HepG2 (cell line): ENCODE measurements around the gene CTNNBL1. TPM values are rescaled to one million over a fixed set of nuclear protein-coding genes. Genes with fewer than 3 reads are reported as not detected.

Source experiments
- ATAC-seq: fragments of 200-7000 bp; cut with Tn5 transposase; 3 replicates; pipeline ENCODE4 v1.9.1; 2020; ENCODE audit warnings: mild to moderate bottlenecking, moderate library complexity
- BruUV-seq: library from RNA; stranded (reverse); fragments of 400-500 nt; replicated peaks from 2 replicates; lab custom pipeline; 2021; lab: Mats Ljungman, UMichigan
- CTCF ChIA-PET: fragments of 300-600 bp; formaldehyde crosslinking; extraction: SDS; loops from one replicate; lab custom pipeline; 2021; ENCODE audit warnings: low total read pairs, inconsistent platforms, low intra/inter-chr PET ratio; lab: Yijun Ruan, JAX
- POLR2A ChIA-PET: fragments of 350-600 bp; sonication (Branson Sonifier 250); formaldehyde crosslinking; loops from one replicate; lab custom pipeline; 2020; ENCODE audit warnings: antibody characterized with exemption, inconsistent platforms; lab: Yijun Ruan, JAX
- DNase-seq: peaks from one replicate; pipeline ENCODE4 v3.0.0-alpha.2; 2015; ENCODE audit warnings: low spot score
- FAIRE-seq: peaks from 3 replicates; lab custom pipeline; 2011; peaks lifted over from hg19 to GRCh38; lab: Jason Lieb, UNC
- H2AFZ ChIP-seq: one replicate; pipeline ENCODE4 v1.6.1; 2011; ENCODE audit warnings: low read length, inconsistent platforms
- H3K27ac ChIP-seq: fragments of 300-600 bp; 3 replicates; pipeline ENCODE4 v1.8.0; 2011; ENCODE audit warnings: mixed run types, mild to moderate bottlenecking, mixed read lengths, low read length, inconsistent platforms; ENCODE audit not compliant: insufficient read depth; ENCODE audit errors: extremely low read length
- H3K27me3 ChIP-seq, 2 experiments: fragments of 200-600 bp in 1 of 2; 2 replicates in 1 of 2; 3 replicates in 1 of 2; pipeline versions ENCODE4 v1.6.0 to v1.8.0; 2011; ENCODE audit warnings: low read length in 2 of 2, mild to moderate bottlenecking in 2 of 2, moderate library complexity in 2 of 2, inconsistent platforms in 1 of 2; ENCODE audit not compliant: insufficient read depth in 2 of 2, control insufficient read depth in 1 of 2
- H3K36me3 ChIP-seq, 2 experiments: fragments of 200-600 bp in 1 of 2; replicated peaks in 1 of 2; 2 replicates in 1 of 2; 3 replicates in 1 of 2; pipeline versions ENCODE4 v1.5.1 to v1.8.0; 2011; ENCODE audit warnings: low read length in 2 of 2, inconsistent platforms in 1 of 2; ENCODE audit not compliant: insufficient read depth in 2 of 2, control insufficient read depth in 1 of 2
- H3K4me1 ChIP-seq: 2 replicates; pipeline ENCODE4 v1.5.1; 2012; ENCODE audit warnings: low read length, inconsistent platforms; ENCODE audit not compliant: insufficient read depth
- H3K4me2 ChIP-seq: 2 replicates; pipeline ENCODE4 v1.6.0; 2011; ENCODE audit warnings: low read depth, low read length, inconsistent platforms
- H3K4me3 ChIP-seq, 3 experiments: fragments of 200-600 bp in 1 of 3; sonication (generic), shearing (Covaris generic) in 1 of 3; replicated peaks in 1 of 3; 2 replicates each; pipeline ENCODE4 v1.5.1; 2011 to 2016; ENCODE audit warnings: low read length in 3 of 3, inconsistent platforms in 2 of 3, low read depth in 2 of 3, mild to moderate bottlenecking in 2 of 3, control low read depth in 1 of 3, mixed read lengths in 1 of 3; ENCODE audit not compliant: insufficient read depth in 1 of 3
- H3K79me2 ChIP-seq: one replicate; pipeline ENCODE4 v1.6.1; 2011; ENCODE audit warnings: low read length, inconsistent platforms; ENCODE audit not compliant: insufficient read depth
- H3K9ac ChIP-seq: 2 replicates; pipeline ENCODE4 v1.6.0; 2011; ENCODE audit warnings: mild to moderate bottlenecking, low read depth, low read length, inconsistent platforms; ENCODE audit not compliant: insufficient read depth
- H3K9me3 ChIP-seq: 2 replicates; pipeline ENCODE4 v1.5.1; 2012; ENCODE audit warnings: mild to moderate bottlenecking, low read length
- H4K20me1 ChIP-seq: 2 replicates; pipeline ENCODE4 v1.6.0; 2011; ENCODE audit warnings: inconsistent platforms, mild to moderate bottlenecking, low read length, moderate library complexity; ENCODE audit not compliant: insufficient read depth
- ARNT ChIP-seq: fragments of 450-650 bp; IDR thresholded peaks from 2 replicates; pipeline ENCODE4 v1.6.1; 2017
- FOSL2 ChIP-seq: sonication (generic); formaldehyde crosslinking; IDR thresholded peaks from 2 replicates; pipeline ENCODE4 v1.4.0; 2020; ENCODE audit warnings: missing genetic modification reagents
- HOXA9 ChIP-seq: sonication (generic); formaldehyde crosslinking; IDR thresholded peaks from 2 replicates; pipeline ENCODE4 v1.8.1; 2022; ENCODE audit warnings: missing genetic modification reagents, mild to moderate bottlenecking, moderate library complexity, borderline replicate concordance
- NFE2 ChIP-seq: sonication (generic); formaldehyde crosslinking; IDR thresholded peaks from 2 replicates; pipeline ENCODE4 v1.4.0; 2020; ENCODE audit warnings: missing genetic modification reagents
- TFDP1 ChIP-seq: IDR thresholded peaks from 2 replicates; pipeline ENCODE4 v1.6.1; 2016; ENCODE audit warnings: missing compliant biosample characterization, missing genetic modification reagents, borderline replicate concordance
- ZFP90 ChIP-seq: sonication (generic); formaldehyde crosslinking; IDR thresholded peaks from 2 replicates; pipeline ENCODE4 v1.8.0; 2022; ENCODE audit warnings: missing genetic modification reagents, mild to moderate bottlenecking, inconsistent platforms, borderline replicate concordance
- ZMYM3 ChIP-seq: sonication (generic); formaldehyde crosslinking; IDR thresholded peaks from 2 replicates; pipeline ENCODE4 v1.5.1; 2020; ENCODE audit warnings: mild to moderate bottlenecking, missing genetic modification reagents
- ZNF629 ChIP-seq: sonication (generic); formaldehyde crosslinking; conservative IDR thresholded peaks from 2 replicates; pipeline ENCODE4 v1.5.0; 2020; ENCODE audit warnings: missing genetic modification reagents
- ZNF672 ChIP-seq: sonication (generic); formaldehyde crosslinking; IDR thresholded peaks from 2 replicates; pipeline ENCODE4 v1.8.1; 2022; ENCODE audit warnings: missing genetic modification reagents
- ZSCAN20 ChIP-seq: sonication (generic); formaldehyde crosslinking; IDR thresholded peaks from 2 replicates; pipeline ENCODE4 v1.4.0; 2020; ENCODE audit warnings: missing genetic modification reagents, mild to moderate bottlenecking, borderline replicate concordance
- ZSCAN31 ChIP-seq: sonication (generic); formaldehyde crosslinking; IDR thresholded peaks from 2 replicates; pipeline ENCODE4 v1.5.0; 2020; ENCODE audit warnings: low read depth, mild to moderate bottlenecking, missing genetic modification reagents
- WGBS: methylation state at CpG from one replicate; pipeline ENCODE4 v1.1.6; 2017; ENCODE audit warnings: low lambda C conversion rate; 5-methylcytosine and 5-hydroxymethylcytosine counted together
- in situ Hi-C: cut with HindIII; loops from 2 replicates; pipeline ENCODE4 v1.10.0; 2017; ENCODE audit warnings: low pct_unique_long_range_greater_than_20kb; ENCODE audit not compliant: extremely low pct_ligation_motif_present
- intact Hi-C: fragments of 100-400 bp; cut with micrococcal nuclease; formaldehyde crosslinking; loops from one replicate; pipeline ENCODE4 v1.10.0; 2022; ENCODE audit not compliant: unreplicated experiment
- polyA plus RNA-seq, 8 experiments: library from polyadenylated mRNA; depleted of rRNA in 3 of 8; stranded (reverse) in 7 of 8; unstranded in 1 of 8; fragments of >200 nt; fragmentation: Illumina TruSeq in 4 of 8; extraction: Trizol in 4 of 8; gene quantifications; 2 replicates each; pipeline versions ENCODE4 v1.2.1 to v1.2.3, GENCODE V29; 2011 to 2016; ENCODE audit warnings: low read depth in 4 of 8, missing spikeins in 1 of 8, mixed read lengths in 1 of 8; ENCODE audit not compliant: insufficient read depth in 1 of 8
- total RNA-seq, 5 experiments: library from RNA; depleted of rRNA; stranded (reverse); fragments of >200 nt; fragmentation: Illumina TruSeq; extraction: Trizol; gene quantifications; 2 replicates each; pipeline ENCODE4 v1.2.3, GENCODE V29; 2016; ENCODE audit warnings: low read depth in 1 of 5
- TF ChIP-seq, protein P1 (sequence below): sonication (generic); formaldehyde crosslinking; IDR thresholded peaks from 2 replicates; pipeline ENCODE4 v1.8.0; 2022; ENCODE audit warnings: missing genetic modification reagents, mild to moderate bottlenecking, moderate library complexity, borderline replicate concordance

The CTNNBL1 gene
- total and polyA plus RNA-seq, 2 of the 13 experiments (the other 11 are each of a cell fraction or from before 2014, with no cell fraction given): 49.3 to 94.6 TPM

- H3K27me3 ChIP-seq: peaks cover 17 to 85% of the 10 kb centered on the region in 2 experiments; a peak in 4 of 5 replicates
- ChIA-PET POLR2A (no interaction called here), CTCF (no interaction called here)
- H3K36me3 ChIP-seq: no peaks in the 10 kb centered on the region
- H3K79me2 ChIP-seq: no peaks in the 10 kb centered on the region
- H3K27ac ChIP-seq: no peak overlapping the region
- H3K4me2 ChIP-seq: no peak overlapping the region
- intact Hi-C loops (no loop called here), in situ Hi-C loops (no loop called here)
- H3K9ac ChIP-seq: no peak overlapping the region
- no peaks in the 10 kb centered on the region for H3K9me3 ChIP-seq
- H3K4me1 ChIP-seq: peaks cover 30% of the 10 kb centered on the region
- TF ChIP-seq ZMYM3 (CRISPR knock-in tag) (peak; percentile 38; the same call in 1 of the 2 replicates), ZSCAN20 (CRISPR knock-in tag) (no peak), ZFP90 (CRISPR knock-in tag) (no peak), HOXA9 (CRISPR knock-in tag) (0 out of 2 replicates have a peak, but pooled peaks have one; percentile 31), ARNT (no peak), NFE2 (CRISPR knock-in tag) (no peak), FOSL2 (no peak), TFDP1 (CRISPR knock-in tag) (0 out of 2 replicates have a peak, but pooled peaks have one; percentile 32), ZSCAN31 (CRISPR knock-in tag) (no peak), ZNF672 (CRISPR knock-in tag) (0 out of 2 replicates have a peak, but pooled peaks have one; percentile 44), ZNF629 (CRISPR knock-in tag) (peak; percentile 80)
- TF ChIP-seq, protein P1, sequence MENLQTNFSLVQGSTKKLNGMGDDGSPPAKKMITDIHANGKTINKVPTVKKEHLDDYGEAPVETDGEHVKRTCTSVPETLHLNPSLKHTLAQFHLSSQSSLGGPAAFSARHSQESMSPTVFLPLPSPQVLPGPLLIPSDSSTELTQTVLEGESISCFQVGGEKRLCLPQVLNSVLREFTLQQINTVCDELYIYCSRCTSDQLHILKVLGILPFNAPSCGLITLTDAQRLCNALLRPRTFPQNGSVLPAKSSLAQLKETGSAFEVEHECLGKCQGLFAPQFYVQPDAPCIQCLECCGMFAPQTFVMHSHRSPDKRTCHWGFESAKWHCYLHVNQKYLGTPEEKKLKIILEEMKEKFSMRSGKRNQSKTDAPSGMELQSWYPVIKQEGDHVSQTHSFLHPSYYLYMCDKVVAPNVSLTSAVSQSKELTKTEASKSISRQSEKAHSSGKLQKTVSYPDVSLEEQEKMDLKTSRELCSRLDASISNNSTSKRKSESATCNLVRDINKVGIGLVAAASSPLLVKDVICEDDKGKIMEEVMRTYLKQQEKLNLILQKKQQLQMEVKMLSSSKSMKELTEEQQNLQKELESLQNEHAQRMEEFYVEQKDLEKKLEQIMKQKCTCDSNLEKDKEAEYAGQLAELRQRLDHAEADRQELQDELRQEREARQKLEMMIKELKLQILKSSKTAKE: 0 out of 2 replicates have a peak, but pooled peaks have one; percentile 3
- ATAC-seq: no peak
- H3K4me3 ChIP-seq: no peak overlapping the region
- DNase-seq: no peak
- WGBS: 12% methylated on average over 11 of the region's 11 CpGs
- no peak overlapping the region for H2AFZ ChIP-seq
- H4K20me1 ChIP-seq: no peaks in the 10 kb centered on the region
- FAIRE-seq: no peak
- BruUV-seq: no TSS peak
Observed at GRCh38 chr20:37911838-37912281, 218.0 kb downstream of the CTNNBL1 start.
